GM19043 (cell line): Measurements from ENCODE around the gene PSPC1.
A peak's percentile ranks its signal among the peaks of the same experiment; 100 is the strongest.
"Not testable (repeated sequence)": the region's sequence is repeated elsewhere in the genome, so short reads cannot be mapped to it uniquely, and the experiment has no call there.

Source experiments
- ATAC-seq: cut with Tn5 transposase; IDR thresholded peaks from one replicate; pipeline ENCODE4 v1.9.1; 2021; ENCODE audit warnings: low read depth; ENCODE audit not compliant: unreplicated experiment

The PSPC1 gene, protein sequence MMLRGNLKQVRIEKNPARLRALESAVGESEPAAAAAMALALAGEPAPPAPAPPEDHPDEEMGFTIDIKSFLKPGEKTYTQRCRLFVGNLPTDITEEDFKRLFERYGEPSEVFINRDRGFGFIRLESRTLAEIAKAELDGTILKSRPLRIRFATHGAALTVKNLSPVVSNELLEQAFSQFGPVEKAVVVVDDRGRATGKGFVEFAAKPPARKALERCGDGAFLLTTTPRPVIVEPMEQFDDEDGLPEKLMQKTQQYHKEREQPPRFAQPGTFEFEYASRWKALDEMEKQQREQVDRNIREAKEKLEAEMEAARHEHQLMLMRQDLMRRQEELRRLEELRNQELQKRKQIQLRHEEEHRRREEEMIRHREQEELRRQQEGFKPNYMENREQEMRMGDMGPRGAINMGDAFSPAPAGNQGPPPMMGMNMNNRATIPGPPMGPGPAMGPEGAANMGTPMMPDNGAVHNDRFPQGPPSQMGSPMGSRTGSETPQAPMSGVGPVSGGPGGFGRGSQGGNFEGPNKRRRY

DNA sequence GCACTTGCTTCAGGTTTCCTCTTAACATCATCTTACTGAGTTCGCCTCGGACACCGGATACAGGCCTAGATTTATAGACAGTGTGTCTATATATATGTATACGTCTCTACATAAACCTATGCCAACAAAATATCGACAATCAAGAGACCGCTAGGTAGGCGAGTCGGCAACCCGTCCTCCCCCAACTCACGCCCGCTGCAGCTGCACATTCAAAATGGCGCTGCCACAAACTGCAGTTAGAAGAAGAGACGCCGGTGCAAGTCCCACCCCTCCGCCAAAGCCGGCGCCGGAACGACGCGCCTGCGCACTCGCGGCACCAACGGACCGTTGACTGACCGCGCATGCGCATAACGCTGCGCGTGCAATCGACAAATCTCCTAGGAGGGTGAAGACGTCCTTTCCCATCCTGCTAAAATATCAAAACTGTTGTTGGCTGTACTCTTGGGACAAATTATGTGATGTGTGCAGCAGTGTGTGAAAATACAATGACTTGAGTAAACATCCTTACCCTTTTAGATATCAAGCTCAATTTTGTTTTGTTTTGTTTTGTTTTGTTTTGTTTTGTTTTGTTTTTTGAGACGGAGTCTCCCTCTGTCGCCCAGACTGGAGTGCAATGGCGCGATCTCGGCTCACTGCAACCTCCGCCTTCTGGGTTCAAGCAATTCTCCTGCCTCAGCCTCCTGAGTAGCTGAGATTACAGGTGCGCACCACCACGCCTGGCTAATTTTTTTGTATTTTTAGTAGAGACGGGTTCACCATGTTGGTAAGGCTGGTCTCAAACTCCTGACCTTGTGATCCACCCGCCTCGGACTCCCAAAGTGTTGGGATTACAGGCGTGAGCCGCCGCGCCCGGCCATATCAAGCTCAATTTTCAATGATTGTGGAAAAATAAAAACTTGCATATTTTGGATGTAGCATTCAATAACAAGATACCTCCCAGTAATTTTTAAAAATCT is at the start of gene PSPC1:
Gene PSPC1 (minus strand): TSS at position 219 of the 956 bp plus-strand sequence. CDS start 188 bp downstream, at position 31.
- peak; percentile 69 for ATAC-seq

DNA sequence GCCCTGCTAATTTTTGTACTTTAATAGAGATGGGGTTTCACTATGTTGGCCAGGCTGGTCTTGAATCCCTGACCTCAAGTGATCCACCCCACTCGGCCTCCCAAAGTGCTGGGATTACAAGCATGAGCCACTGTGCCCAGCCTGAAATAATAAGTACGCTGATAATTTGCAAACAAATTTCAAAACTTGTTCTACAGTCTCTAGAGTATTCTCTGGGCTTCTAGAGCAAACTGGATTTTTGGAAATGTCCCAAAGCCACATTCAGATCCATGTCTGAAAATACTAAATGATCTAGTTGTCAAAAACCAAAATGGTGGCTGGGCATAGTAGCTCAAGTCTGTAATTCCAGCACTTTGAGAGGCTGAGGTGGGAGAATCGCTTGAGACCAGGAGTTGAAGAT is 39.9 kb upstream of the PSPC1 start:
- ATAC-seq = no peak

DNA sequence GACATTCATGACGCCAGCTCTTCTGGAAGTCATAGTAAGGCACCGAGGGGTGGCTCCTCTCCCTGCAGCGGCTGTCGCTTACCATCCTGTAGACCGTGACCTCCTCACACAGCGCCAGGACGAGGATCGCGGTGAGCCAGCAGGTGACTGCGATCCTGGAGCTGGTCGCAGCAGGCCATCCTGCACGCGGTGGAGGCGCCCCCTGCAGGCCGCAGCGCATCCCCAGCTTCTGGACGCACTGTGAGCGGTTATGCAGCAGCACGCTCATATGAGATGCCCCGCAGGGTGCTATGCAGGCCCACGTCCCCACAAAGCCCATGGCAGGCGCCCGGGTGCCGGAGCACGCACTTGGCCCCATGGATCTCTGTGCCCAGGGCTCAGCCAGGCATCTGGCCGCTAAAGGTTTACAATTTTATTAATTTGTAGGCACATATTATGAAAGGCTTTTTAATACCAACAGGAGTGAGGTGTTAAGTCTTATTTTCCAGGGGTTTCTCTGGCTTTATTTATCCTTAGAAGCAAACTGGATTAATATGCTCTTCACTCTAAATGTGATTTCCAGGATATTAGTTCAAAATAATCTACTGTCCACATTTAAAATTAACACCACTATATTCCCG is 35.6 kb upstream of the PSPC1 start:
- no peak for ATAC-seq

DNA sequence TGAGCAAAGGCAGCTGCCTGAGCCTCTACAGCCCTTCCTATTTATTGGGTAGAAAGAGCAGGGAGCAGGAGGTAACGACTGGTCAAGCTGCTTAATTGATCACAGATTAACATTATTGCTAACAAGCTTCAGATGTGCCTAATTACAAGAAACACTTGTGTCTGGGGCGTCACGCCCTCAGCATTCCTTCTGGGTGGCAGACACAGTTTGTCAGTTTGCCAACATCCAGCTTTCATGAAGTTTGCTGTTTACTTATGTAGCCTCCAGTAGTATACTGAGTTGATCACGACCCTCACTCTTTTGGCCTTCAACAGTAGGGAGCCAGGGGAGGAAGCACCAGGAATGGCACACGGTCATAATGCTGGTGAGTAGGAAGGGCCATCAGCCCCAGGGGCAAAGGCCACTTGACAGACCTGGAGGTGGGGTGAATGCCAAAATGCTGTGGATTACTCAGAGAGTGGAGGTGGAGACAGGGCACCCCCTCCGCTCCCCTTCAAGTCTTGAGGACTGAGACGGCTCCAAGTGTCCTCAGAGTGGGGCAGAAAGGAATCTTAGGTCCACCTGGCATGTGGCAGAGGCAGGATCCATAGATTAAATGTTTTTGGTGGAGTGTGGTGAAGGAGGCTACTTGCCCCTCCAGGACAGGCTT is 34.9 kb upstream of the PSPC1 start:
- ATAC-seq = no peak

DNA sequence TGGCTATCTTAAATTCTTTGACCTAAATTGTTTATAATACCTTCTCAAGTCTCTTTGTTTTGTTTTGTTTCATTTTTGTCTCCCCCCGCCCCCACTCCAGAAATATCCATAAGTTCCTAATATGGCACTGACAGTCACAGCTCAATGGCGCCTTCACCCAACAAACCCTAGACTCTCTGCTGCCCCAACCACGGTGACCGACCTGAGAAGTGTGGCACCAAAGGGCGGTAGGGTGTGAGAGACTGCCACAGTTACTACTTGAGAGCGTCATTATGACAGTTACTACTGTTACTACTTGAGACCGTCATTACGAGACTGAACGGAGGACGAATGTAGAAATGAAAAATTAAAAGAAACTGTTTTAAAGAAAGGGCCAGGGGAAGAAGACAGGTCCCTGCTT is 34.4 kb upstream of the PSPC1 start:
- no peak for ATAC-seq

DNA sequence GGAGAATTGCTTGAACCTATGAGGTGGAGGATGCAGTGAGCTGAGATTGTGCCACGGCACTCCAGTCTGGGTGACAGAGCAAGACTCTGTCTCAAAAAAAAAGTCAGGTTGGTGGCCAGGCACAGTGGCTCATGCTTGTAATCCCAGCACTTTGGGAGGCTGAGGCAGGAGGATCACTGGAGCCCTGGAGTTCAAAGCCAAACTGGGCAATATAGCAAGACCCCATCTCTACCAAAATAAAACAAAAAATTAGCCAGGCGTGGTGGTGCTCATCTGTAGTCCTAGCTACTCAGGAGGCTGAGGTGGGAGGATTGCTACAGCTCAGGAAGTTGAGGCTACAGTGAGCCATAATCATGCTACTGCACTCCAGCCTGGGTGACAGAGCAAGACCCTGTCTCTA is 33.1 kb upstream of the PSPC1 start:
- ATAC-seq = not testable (repeated sequence)

DNA sequence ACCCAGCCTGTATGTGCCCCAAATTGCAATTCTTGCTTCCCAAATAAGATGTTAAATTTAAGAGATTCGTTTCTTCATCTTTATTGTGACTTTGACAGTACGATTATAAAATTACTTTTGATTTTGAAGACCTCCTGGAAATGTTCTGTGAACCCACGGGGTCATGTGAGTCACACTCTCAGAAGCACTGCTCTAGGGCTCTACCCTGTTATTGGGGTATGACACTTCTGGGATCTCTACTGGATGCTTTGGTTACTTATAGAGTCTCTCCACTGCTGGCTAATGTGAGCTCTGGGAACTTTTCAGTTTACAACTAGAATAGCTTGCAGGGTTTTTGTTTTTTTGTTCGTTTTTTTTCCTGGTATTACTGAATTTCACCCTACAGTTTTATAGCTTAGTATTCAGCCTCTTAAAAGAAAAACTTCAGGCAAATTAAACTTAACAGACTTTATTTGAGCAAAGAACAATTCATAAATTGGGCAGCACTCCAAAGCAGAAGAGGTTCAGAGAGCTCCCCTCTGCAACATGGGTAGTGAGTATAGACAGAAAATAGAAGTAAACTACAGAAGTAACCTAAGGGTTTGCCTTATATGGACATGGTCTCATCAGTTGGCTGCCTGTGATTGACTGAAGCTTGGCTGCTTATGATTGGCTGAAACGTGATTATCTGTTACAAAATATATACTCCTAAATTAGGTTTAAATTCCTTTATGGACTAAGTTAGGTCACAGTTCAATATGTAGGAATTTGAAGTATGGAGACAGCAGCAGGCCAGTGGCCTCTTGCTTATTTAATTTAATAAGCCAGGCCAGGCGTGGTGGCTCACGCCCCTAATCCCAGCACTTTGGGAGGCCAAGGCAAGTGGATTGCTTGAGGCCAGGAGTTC is 28.5 kb upstream of the PSPC1 start:
- ATAC-seq = no peak

DNA sequence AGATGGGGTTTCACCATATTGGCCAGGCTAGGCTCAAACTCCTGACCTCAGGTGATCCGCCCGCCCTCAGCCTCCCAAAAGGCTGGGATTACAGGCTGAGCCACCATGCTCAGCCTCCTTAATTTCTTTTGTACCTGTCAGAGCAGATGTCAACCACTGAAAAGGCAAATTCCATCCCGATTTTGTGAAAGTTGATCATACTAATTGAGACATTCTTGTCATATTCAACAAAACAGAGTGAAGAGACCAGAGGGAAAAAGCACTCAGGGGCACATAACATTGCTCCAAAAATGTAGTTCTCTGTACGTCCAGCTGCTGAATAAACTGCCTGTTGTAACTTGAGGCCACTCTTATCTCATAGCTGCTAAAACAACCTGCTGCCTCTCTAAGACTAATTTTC is 27.4 kb upstream of the PSPC1 start:
- no peak for ATAC-seq

DNA sequence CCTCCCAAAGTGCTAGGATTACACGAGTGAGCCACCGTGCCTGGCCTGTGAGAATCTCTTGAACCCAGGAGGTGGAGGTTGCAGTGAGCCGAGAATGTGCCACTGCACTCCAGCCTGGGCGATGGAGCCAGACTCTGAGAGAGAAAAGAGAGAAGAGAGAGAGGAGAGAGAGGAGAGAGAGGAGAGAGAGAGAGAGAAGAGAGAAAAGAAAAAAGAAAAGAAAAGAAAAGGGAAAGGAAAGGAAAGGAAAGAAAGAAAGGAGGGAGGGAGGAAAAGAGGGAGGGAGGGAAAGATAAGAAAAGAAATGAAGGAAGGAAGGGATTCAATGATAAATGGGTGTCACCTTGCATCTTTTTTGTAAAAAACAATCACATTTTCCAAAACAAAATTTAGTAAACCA is 23.0 kb upstream of the PSPC1 start:
- no peak for ATAC-seq

DNA sequence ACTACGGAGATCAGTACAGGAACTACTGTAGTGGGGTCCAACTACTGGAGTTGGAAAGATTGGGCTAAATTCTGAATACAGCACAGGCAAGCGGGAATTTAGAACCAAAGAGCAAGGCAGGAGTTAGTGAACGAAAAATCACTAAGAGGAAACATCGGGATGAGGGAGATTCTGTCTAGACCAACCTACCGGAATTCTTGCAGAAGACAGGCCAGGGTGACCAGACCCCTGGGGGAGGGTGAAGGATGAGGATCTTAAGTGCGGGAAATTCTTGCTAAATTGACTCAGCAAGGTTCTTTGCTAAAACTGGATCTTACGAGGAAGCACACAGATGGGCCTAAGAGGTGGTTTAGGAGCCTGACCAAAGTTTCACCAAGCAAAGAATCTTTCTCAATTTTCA is 13.2 kb upstream of the PSPC1 start:
- no peak for ATAC-seq

DNA sequence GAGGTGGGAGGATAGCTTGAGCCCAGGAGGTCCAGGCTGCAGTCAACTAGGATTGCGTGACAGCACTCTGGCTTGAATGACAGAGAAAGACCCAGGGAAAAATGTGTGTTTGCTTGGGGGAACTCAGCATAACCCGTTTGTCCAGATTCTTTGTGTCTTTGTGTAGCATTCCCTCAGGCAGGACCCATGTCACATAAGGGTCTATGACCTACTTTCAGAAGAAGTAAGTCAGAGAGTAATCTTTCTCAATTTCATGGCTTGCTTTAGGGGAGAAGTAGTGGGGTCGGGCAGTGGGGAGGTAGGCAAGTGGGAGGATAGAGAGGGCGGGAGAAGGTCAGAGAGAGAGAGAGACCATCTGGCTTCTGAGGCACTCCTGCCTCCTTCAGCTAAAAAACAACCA is 11.9 kb upstream of the PSPC1 start:
- ATAC-seq = no peak

DNA sequence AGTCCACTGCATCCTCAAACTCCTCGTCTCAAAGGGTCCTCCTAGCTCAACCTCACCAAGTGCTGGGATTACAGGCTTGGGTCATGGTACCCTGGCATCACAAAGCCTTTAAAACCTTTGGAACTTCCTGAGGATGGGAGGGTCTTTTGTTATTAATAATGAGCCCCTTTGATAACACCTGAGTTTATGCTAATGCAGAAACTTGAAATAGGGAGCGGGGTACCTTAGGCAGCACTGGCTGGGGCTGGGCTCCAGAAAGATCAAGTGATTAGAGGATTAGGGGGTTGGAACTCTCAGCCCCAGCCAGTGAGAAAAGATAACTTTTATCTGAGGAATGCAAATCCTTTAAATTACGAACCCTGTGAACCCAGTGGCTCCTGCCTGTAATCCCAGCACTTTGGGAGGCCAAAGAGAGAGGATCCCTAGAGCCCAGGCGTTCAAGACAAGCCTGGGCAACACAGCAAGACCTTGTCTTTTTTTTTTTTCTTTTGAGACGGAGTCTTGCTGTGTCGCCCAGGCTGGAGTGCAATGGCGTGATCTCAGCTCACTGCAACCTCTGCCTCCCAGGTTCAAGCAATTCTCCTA is 9.3 kb upstream of the PSPC1 start:
- no peak for ATAC-seq

DNA sequence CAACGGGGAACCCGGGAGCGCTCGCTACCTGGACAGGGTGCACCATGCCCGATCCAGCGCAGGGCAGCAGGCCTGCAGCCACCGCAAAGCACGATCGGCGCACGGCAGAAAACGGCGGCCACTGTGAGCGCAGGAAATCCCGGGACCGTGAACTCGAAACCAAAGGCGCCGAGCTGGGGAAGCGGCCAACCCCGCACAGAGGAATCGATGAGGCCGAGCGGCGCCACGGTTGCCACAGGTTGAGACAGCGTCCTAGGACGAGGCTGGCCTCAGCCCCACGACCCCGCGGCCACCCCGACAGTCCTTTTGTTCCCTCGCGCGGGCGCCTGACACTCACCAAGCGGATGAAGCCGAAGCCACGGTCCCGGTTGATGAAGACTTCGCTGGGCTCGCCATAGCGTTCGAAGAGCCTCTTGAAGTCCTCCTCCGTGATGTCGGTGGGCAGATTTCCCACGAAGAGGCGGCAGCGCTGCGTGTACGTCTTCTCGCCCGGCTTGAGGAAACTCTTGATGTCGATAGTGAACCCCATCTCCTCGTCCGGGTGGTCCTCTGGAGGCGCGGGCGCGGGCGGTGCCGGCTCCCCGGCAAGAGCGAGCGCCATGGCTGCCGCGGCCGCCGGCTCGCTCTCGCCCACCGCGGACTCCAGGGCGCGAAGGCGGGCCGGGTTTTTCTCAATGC is 557 bp downstream of the PSPC1 start:
- ATAC-seq = peak; percentile 36

DNA sequence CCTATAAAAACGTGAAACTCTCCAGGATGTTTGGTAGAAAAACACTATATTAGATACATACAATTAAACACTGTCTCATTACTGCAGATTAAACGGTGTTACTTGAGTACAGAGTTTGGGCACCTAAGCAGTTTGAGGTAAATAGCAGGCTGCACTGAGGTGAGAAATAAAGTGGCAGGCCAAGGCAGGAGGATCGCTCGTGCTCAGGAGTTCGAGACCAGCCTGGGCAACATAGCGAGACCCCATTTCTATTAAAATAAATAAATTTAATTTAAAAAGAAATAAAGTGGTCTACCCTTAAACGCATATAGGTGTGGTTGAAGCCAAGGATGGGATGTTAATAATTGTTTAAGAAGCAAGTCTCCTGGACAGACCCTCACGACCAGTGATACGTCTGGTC is 1.2 kb downstream of the PSPC1 start:
- ATAC-seq = no peak

DNA sequence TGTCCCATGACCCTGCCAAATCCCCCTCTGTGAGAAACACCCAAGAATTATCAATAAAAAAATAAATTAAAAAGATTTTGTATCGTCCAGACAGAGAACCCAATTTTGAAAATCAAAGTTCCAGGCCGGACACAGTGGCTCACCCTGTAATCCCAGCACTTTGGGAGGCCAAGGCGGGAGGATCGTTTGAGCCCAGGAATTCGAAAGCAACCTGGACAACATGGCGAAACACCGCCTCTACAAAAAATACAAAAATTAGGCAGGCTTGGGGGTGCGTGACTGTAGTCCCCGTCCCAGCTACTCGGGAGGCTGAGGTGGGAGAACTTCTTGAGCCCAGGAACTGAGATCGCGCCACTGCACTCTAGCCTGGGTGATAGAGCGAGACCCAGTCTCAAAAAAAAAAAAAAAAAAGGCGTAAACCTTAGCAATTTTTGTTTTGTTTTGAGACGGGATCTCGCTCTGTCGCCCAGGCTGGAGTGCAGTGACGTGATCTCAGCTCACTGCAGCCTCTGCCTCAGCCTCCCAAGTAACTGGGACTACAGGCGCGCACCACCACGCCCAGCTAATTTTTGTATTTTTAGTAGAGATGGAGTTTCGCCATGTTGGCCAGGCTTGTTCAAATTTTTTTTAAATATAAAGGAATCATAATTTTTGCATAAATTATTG is 1.9 kb downstream of the PSPC1 start:
- ATAC-seq = not testable (repeated sequence)

DNA sequence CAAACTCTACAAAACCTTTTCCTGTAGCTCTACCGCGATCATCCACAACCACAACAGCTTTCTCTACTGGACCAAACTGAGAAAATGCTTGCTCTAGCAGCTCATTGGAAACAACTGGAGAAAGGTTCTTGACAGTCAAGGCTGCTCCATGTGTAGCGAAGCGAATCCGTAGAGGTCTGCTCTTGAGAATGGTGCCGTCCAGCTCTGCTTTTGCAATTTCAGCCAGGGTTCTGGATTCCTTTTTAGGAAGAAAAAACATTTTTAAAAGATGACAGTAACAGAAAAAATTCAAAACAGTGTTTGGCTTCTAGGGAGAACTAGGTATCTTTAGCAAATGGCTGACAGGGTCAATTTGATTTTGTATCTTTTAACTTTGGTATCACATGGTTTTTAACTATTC is 10.4 kb downstream of the PSPC1 start:
- no peak for ATAC-seq

DNA sequence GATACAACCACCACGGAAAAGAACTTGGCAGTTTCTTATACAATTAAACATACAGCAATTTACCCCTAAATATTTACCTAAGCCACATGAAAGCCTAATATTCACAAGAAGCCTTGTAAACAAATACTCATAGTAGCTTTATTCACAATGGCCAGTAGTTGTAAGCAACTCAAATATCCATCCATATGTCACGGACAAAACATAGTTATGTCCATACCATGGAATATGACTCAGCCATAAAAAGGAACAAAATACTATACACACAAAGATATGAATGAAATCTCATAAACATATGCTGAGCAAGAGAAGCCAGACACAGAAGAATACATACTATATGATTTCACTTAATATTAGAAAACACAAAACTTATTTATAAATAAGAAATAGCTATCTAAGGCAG is 12.9 kb downstream of the PSPC1 start:
- no peak for ATAC-seq

DNA sequence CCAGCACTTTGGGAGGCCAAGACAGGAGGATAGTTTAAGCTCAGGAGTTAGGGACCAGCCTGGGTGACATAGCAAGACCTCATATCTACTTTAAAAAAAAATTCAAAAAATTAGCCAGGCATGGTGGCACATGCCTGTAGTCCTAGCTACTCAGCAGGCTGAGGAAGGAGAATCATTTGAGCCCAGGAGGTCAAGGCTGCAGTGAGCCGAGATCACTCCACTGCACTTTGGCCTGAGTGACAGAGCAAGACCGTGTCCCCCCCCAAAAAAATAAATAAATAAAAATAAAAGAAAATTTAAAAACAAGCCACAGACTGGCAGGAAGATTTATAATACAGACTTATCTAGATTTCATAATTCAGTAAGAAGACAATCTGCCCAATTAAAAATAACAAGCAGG is 14.8 kb downstream of the PSPC1 start:
- no peak for ATAC-seq
